CD8-positive, alpha-beta memory T cell (primary cell): Measurements from ENCODE around the gene CA10. TPM values are rescaled to one million over a fixed set of nuclear protein-coding genes. Genes with fewer than 3 reads are reported as not detected.

Experiments used
- CTCF ChIA-PET: fragments of 350-600 bp; sonication (Branson Sonifier 250); formaldehyde crosslinking; loops from one replicate; lab custom pipeline; 2021; ENCODE audit warnings: antibody characterized with exemption; lab: Charles Lee
- POLR2A ChIA-PET: fragments of 350-600 bp; sonication (Branson Sonifier 250); formaldehyde crosslinking; loops from one replicate; lab custom pipeline; 2021; ENCODE audit warnings: antibody characterized with exemption; lab: Charles Lee
- DNase-seq, 5 donors: peaks; one replicate each; pipeline versions ENCODE4 v3.0.0 to v3.0.0-alpha.2; 2020 to 2022; ENCODE audit warnings: mixed read lengths in 1 of 5
- H3K27ac ChIP-seq: one replicate; pipeline ENCODE4 v1.7.0; 2013; ENCODE audit warnings: low read depth, mild to moderate bottlenecking, low read length, moderate library complexity
- H3K27me3 ChIP-seq: 2 replicates; pipeline ENCODE4 v1.7.0; 2013; ENCODE audit warnings: low read length, mild to moderate bottlenecking; ENCODE audit not compliant: insufficient read depth, poor library complexity, severe bottlenecking
- H3K36me3 ChIP-seq: 2 replicates; pipeline ENCODE4 v1.7.0; 2013; ENCODE audit warnings: mild to moderate bottlenecking, low read length, moderate library complexity; ENCODE audit not compliant: insufficient read depth
- H3K4me1 ChIP-seq: 2 replicates; pipeline ENCODE4 v1.7.0; 2013; ENCODE audit warnings: mild to moderate bottlenecking, low read length, moderate library complexity; ENCODE audit not compliant: insufficient read depth
- H3K4me3 ChIP-seq: 2 replicates; pipeline ENCODE4 v1.7.0; 2013; ENCODE audit warnings: mild to moderate bottlenecking, low read length
- H3K9me3 ChIP-seq: 2 replicates; pipeline ENCODE4 v1.7.0; 2013; ENCODE audit warnings: mild to moderate bottlenecking, low read length
- H3K27ac Mint-ChIP-seq, 8 donors: one replicate each; pipeline ENCODE4 v1.8.0; 2020 to 2021; ENCODE audit warnings: mixed read lengths in 8 of 8, mild to moderate bottlenecking in 6 of 8, inconsistent platforms in 3 of 8, moderate library complexity in 3 of 8
- H3K27me3 Mint-ChIP-seq, 2 donors: one replicate each; pipeline ENCODE4 v1.8.0; 2020 to 2021; ENCODE audit warnings: mixed read lengths in 2 of 2, mild to moderate bottlenecking in 1 of 2, moderate library complexity in 1 of 2
- H3K36me3 Mint-ChIP-seq, 3 donors: one replicate each; pipeline ENCODE4 v1.8.0; 2020 to 2021; ENCODE audit warnings: mixed read lengths in 3 of 3, inconsistent platforms in 1 of 3, mild to moderate bottlenecking in 1 of 3
- H3K4me1 Mint-ChIP-seq, 3 donors: one replicate each; pipeline ENCODE4 v1.8.0; 2020 to 2021; ENCODE audit warnings: mixed read lengths in 3 of 3, inconsistent platforms in 1 of 3, mild to moderate bottlenecking in 1 of 3
- H3K4me3 Mint-ChIP-seq, 7 donors: one replicate each; pipeline ENCODE4 v1.8.0; 2020 to 2021; ENCODE audit warnings: mixed read lengths in 7 of 7, mild to moderate bottlenecking in 6 of 7, moderate library complexity in 4 of 7, inconsistent platforms in 2 of 7
- H3K9me3 Mint-ChIP-seq, 5 donors: one replicate each; pipeline ENCODE4 v1.8.0; 2020 to 2022; ENCODE audit warnings: mixed read lengths in 5 of 5, mild to moderate bottlenecking in 3 of 5, moderate library complexity in 2 of 5, inconsistent platforms in 1 of 5
- polyA plus RNA-seq: library from polyadenylated mRNA; unstranded; fragments of 300-500 nt; fragmentation: Illumina TruSeq; gene quantifications from one replicate; pipeline ENCODE4 v1.2.3, GENCODE V29; 2021
- total RNA-seq, 2 experiments: library from RNA; stranded (reverse); gene quantifications; one replicate each; pipeline ENCODE4 v1.2.3, GENCODE V29; 2021

CA10 gene
- total and polyA plus RNA-seq, 3 experiments from 2014 or later, result 0.18 TPM; not detected in 2

DNA sequence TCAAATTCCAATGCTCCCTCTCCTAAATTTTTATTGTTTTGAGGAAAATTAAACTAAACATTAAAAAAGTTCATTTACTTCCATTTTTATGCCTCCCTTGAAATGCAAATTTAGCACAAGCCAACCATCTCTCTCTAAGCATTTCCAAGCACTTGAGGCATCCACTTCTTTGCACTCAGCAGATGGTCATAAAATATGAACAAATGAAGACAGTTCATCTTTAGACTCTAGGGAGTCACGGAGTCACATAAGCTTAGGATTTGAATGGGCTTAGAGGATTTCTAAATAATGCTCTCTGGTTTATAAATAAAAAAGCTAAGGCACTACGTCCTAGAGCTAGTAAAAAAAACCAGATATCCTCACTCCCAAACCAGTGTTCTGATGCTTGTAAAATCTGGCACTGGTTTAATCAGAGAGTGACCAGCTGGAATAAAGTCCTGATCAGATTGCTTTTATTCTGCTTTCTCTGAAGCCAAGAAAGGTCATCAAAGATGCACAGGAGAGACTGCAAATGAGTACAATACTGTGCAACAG, 204.2 kb downstream of the CA10 start:
- POLR2A ChIA-PET, result no interaction called here

DNA sequence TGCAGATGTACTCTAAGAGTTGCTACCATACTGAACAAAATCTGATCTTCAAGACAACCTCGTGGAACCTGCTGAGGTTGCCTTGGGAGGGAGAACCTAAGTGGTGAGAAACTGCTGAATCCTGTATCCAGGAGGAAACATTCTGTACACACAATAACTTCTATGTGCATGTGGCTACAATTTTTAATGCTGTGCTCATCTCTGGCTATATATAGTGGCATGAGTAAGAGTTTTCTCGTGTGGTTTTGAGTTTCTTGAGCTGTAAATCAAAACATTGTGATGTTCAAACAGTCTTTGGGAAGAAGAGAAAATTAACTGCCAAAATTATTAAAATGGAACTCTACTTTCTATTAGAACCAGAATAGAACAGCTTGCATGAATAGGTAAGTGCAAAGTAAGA, 206.8 kb downstream of the CA10 start:
- Histone ChIP-seq H3K27me3 (no peaks in the 10 kb centered on the region), H3K4me1 (no peaks in the 10 kb centered on the region), H3K36me3 (no peaks in the 10 kb centered on the region), H3K4me3 (no peak overlapping the region), H3K9me3 (no peaks in the 10 kb centered on the region), H3K27ac (no peak overlapping the region)
- DNase-seq, result no peak
- H3K27me3 Mint-ChIP-seq, result no peaks in the 10 kb centered on the region
- ChIA-PET CTCF (no interaction called here), POLR2A (no interaction called here)
- H3K4me3 Mint-ChIP-seq, result no peak overlapping the region
- no peaks in the 10 kb centered on the region for H3K4me1 Mint-ChIP-seq
- H3K36me3 Mint-ChIP-seq, result no peaks in the 10 kb centered on the region
- peaks cover 0 to 7% (median 4%) of the 10 kb centered on the region in 5 donors for H3K9me3 Mint-ChIP-seq
- no peak overlapping the region for H3K27ac Mint-ChIP-seq

More for the DNA sequence above, 204.2 kb downstream of the CA10 start:
- Mint-ChIP-seq H3K4me3 (no peak overlapping the region), H3K36me3 (no peaks in the 10 kb centered on the region), H3K4me1 (no peaks in the 10 kb centered on the region), H3K9me3 (peaks cover 0 to 7% (median 4%) of the 10 kb centered on the region in 5 donors), H3K27ac (no peak overlapping the region), H3K27me3 (peaks cover 0 to 2% of the 10 kb centered on the region in 2 donors)
- Histone ChIP-seq H3K27me3 (no peaks in the 10 kb centered on the region), H3K4me3 (no peak overlapping the region), H3K27ac (no peak overlapping the region), H3K9me3 (no peaks in the 10 kb centered on the region), H3K4me1 (no peaks in the 10 kb centered on the region), H3K36me3 (no peaks in the 10 kb centered on the region)
- CTCF ChIA-PET, result no interaction called here
- no peak for DNase-seq

DNA sequence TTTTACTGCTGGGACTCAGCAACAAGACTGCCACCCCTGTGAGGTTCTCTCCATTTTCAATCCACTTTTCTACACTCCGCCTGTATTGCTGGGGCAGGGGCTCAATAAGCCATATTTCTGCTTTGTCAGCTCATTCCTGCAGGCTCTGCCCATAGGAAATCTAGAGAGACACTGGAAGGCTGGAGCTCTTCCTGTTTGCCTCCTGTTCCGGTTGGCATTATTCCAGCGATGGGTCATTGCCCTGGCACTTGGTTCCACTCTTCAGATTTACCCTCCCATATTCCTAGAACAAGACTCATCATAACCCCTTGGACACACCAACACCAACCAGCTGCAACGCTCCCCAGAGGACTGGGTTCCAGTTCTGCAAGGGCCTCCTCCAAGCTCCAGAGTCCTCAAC, 210.4 kb downstream of the CA10 start:
- CTCF ChIA-PET, result no interaction called here

DNA sequence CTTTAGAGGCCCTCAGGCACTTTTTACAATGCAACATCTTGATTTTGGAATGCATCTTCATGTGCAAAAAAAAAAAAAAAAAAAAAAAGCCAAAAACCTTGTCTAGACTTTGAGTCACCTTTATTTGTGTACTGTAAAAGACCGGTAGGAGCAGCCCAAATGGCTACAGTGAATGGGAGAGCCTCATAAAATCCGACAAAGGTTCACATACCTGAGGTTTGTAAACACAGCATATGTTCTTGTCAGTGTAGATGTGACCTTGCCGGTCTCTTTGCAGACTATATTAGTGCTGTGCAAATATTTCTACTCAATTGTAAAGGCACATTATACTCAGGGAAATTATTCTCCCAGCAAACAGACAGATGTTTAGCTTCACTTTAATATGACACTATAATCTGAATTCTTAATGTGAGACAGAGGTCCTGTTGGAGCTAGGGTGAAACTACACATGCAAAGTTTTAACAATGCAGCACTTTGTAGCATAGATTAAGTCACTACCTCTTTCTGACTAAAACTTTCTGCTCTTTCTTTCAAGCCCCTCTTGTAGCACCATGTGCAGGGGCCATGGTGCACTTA, 211.3 kb downstream of the CA10 start:
- Mint-ChIP-seq H3K4me1 (no peaks in the 10 kb centered on the region), H3K27me3 (peaks cover 0 to 3% of the 10 kb centered on the region in 2 donors), H3K27ac (no peak overlapping the region), H3K4me3 (no peak overlapping the region), H3K36me3 (no peaks in the 10 kb centered on the region), H3K9me3 (peaks cover 0 to 7% (median 4%) of the 10 kb centered on the region in 5 donors)
- CTCF ChIA-PET, result no interaction called here
- POLR2A ChIA-PET, result no interaction called here
- H3K4me3 ChIP-seq, result no peak overlapping the region
- no peaks in the 10 kb centered on the region for H3K27me3 ChIP-seq
- no peaks in the 10 kb centered on the region for H3K36me3 ChIP-seq
- H3K27ac ChIP-seq, result no peak overlapping the region
- H3K4me1 ChIP-seq, result no peaks in the 10 kb centered on the region
- no peak for DNase-seq
- H3K9me3 ChIP-seq, result no peaks in the 10 kb centered on the region

More for the DNA sequence above, 210.4 kb downstream of the CA10 start:
- no peaks in the 10 kb centered on the region for H3K4me1 Mint-ChIP-seq
- no peak overlapping the region for H3K27ac ChIP-seq
- H3K27ac Mint-ChIP-seq, result no peak overlapping the region
- no peaks in the 10 kb centered on the region for H3K9me3 ChIP-seq
- peaks cover 0 to 7% (median 4%) of the 10 kb centered on the region in 5 donors for H3K9me3 Mint-ChIP-seq
- H3K27me3 Mint-ChIP-seq, result peaks cover 0 to 3% of the 10 kb centered on the region in 2 donors
- H3K36me3 Mint-ChIP-seq, result no peaks in the 10 kb centered on the region
- no peak for DNase-seq
- no peaks in the 10 kb centered on the region for H3K4me1 ChIP-seq
- POLR2A ChIA-PET, result no interaction called here
- H3K4me3 Mint-ChIP-seq, result no peak overlapping the region
- no peaks in the 10 kb centered on the region for H3K27me3 ChIP-seq
- H3K4me3 ChIP-seq, result no peak overlapping the region
- H3K36me3 ChIP-seq, result no peaks in the 10 kb centered on the region

DNA sequence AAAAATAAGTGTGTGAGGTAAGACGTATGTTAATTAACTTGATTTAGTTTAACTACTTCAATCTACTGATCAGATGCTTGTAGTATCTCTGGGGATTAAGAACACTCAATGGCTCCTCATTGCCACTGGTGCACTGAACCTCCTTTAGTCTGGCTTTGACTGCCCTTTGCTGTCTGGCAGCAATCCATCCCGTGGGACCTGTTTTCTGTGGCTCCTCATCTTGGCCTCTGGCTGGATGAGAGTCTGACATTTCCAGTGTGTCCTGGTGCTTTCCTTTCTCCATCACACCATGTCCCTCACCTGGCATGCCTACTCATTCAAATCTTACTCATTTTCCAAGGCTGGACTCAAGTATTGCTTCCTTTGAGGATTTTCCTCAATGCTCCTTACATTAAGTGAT, 212.2 kb downstream of the CA10 start:
- H3K36me3 Mint-ChIP-seq, result no peaks in the 10 kb centered on the region
- H3K36me3 ChIP-seq, result no peaks in the 10 kb centered on the region
- no peaks in the 10 kb centered on the region for H3K4me1 Mint-ChIP-seq
- no peaks in the 10 kb centered on the region for H3K9me3 ChIP-seq
- no peak for DNase-seq
- CTCF ChIA-PET, result no interaction called here
- H3K27me3 ChIP-seq, result no peaks in the 10 kb centered on the region
- H3K27me3 Mint-ChIP-seq, result peaks cover 0 to 3% of the 10 kb centered on the region in 2 donors
- H3K4me3 ChIP-seq, result no peak overlapping the region
- H3K4me3 Mint-ChIP-seq, result no peak overlapping the region
- H3K4me1 ChIP-seq, result no peaks in the 10 kb centered on the region
- no peak overlapping the region for H3K27ac ChIP-seq
- H3K9me3 Mint-ChIP-seq, result peaks cover 0 to 7% (median 3%) of the 10 kb centered on the region in 5 donors
- POLR2A ChIA-PET, result no interaction called here
- H3K27ac Mint-ChIP-seq, result no peak overlapping the region

DNA sequence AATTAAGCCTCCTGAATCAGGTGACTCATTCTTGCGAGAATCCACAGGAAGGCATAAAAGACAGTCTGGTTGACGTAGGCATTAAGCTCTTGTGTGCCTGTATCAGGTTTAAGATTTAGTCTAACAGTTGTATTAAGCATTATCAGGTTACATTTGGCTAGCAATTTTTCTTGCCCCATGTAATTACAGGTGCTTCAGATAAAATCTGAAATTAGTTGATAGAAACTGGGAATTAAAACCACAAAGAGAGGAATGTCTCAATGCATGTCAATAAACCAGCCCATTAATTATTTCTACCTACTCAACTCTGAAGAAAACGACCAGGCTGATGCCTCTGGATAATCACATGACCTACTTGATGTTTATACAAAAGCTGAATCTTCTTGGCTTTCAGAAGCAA, 217.2 kb downstream of the CA10 start:
- Mint-ChIP-seq H3K4me3 (no peak overlapping the region), H3K27ac (no peak overlapping the region), H3K36me3 (no peaks in the 10 kb centered on the region), H3K9me3 (peaks cover 0 to 7% (median 0%) of the 10 kb centered on the region in 5 donors), H3K4me1 (no peaks in the 10 kb centered on the region), H3K27me3 (peaks cover under 1 to 1% of the 10 kb centered on the region in 2 donors)
- POLR2A ChIA-PET, result no interaction called here
- H3K36me3 ChIP-seq, result no peaks in the 10 kb centered on the region
- no peaks in the 10 kb centered on the region for H3K4me1 ChIP-seq
- no peak overlapping the region for H3K27ac ChIP-seq
- H3K4me3 ChIP-seq, result no peak overlapping the region
- no peaks in the 10 kb centered on the region for H3K27me3 ChIP-seq
- CTCF ChIA-PET, result no interaction called here
- no peak for DNase-seq
- H3K9me3 ChIP-seq, result no peaks in the 10 kb centered on the region

DNA sequence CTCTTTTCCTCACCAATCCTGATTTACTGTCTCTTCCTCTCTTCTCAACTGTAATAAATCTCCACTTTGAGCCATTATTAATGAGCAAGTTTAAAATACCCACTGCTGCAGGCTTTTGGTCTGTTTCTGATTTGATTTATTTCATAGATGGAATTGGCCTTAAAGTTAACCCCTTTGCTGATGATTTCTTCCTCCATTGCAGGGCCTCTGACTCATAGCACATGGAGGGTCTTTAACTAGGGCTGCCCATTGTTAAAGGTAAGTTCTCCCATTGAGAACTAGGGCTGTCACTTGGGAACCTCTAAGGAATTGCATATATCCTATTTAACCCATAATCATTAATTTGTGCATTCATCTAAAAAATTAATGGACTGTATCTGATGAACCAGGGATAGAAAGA, 221.2 kb downstream of the CA10 start:
- H3K4me3 ChIP-seq, result no peak overlapping the region
- Mint-ChIP-seq H3K4me3 (no peak overlapping the region), H3K27ac (no peak overlapping the region), H3K36me3 (no peaks in the 10 kb centered on the region), H3K4me1 (no peaks in the 10 kb centered on the region), H3K27me3 (peaks cover 0 to 1% of the 10 kb centered on the region in 2 donors), H3K9me3 (peaks cover 0 to 3% (median 0%) of the 10 kb centered on the region in 5 donors)
- CTCF ChIA-PET, result no interaction called here
- H3K36me3 ChIP-seq, result no peaks in the 10 kb centered on the region
- H3K27me3 ChIP-seq, result no peaks in the 10 kb centered on the region
- H3K9me3 ChIP-seq, result no peaks in the 10 kb centered on the region
- no peak overlapping the region for H3K27ac ChIP-seq
- no peaks in the 10 kb centered on the region for H3K4me1 ChIP-seq
- POLR2A ChIA-PET, result interaction anchor here (0.6 kb wide), 1 partner anchor 413 kb away, joined by 6 read pairs; no protein-coding TSS in a partner anchor
- DNase-seq, result no peak

DNA sequence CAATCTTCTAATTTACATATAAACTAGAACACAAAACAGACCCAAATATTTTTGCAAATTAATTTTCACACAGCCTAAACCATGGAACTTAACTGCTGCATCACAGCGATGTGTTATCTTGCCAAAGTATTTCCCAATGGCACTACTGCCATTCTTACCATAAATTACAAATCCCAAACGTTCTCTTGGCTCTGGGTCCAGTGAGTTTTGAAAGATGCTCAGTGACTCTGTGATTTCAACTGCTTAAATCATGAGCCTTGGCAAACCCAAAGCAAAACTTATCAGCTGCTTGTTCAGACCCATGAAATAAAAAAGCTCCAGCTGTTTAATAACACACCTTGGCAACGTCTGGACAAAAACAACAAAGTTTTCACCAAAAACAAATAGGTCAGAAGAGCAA, 223.0 kb downstream of the CA10 start:
- DNase-seq, result no peak
- Mint-ChIP-seq H3K27ac (no peak overlapping the region), H3K36me3 (no peaks in the 10 kb centered on the region), H3K4me1 (no peaks in the 10 kb centered on the region), H3K4me3 (no peak overlapping the region), H3K27me3 (peaks cover 0 to 1% of the 10 kb centered on the region in 2 donors), H3K9me3 (peaks cover 0 to 3% (median 0%) of the 10 kb centered on the region in 5 donors)
- Histone ChIP-seq H3K27me3 (no peaks in the 10 kb centered on the region), H3K36me3 (no peaks in the 10 kb centered on the region), H3K9me3 (no peaks in the 10 kb centered on the region), H3K4me3 (no peak overlapping the region), H3K4me1 (no peaks in the 10 kb centered on the region), H3K27ac (no peak overlapping the region)
- ChIA-PET POLR2A (no interaction called here), CTCF (no interaction called here)
